Effector memory CD4-positive, alpha-beta T cell (primary cell): ENCODE measurements around the gene PZP.
"Not testable (repeated sequence)": the region's sequence is repeated elsewhere in the genome, so short reads cannot be mapped to it uniquely, and the experiment has no call there.

Source experiments
- DNase-seq, 3 donors: peaks; one replicate each; pipeline ENCODE4 v3.0.0-alpha.2; 2020
- H3K27ac ChIP-seq: 2 replicates; pipeline ENCODE4 v1.7.0; 2013; ENCODE audit warnings: mild to moderate bottlenecking, low read length, moderate library complexity; ENCODE audit not compliant: insufficient read depth, poor library complexity, severe bottlenecking
- H3K27me3 ChIP-seq: replicated peaks from 2 replicates; pipeline ENCODE4 v1.7.0; 2013; ENCODE audit warnings: mild to moderate bottlenecking, low read length; ENCODE audit not compliant: insufficient read depth, control insufficient read depth, poor library complexity, severe bottlenecking
- H3K36me3 ChIP-seq: 2 replicates; pipeline ENCODE4 v1.7.0; 2013; ENCODE audit warnings: mild to moderate bottlenecking, low read length, moderate library complexity; ENCODE audit not compliant: control insufficient read depth, insufficient read depth
- H3K4me1 ChIP-seq: 2 replicates; pipeline ENCODE4 v1.7.0; 2013; ENCODE audit warnings: low read length, mild to moderate bottlenecking; ENCODE audit not compliant: control insufficient read depth, insufficient read depth, poor library complexity, severe bottlenecking
- H3K4me3 ChIP-seq: 2 replicates; pipeline ENCODE4 v1.7.0; 2013; ENCODE audit warnings: low read length, low read depth, mild to moderate bottlenecking; ENCODE audit not compliant: insufficient read depth, poor library complexity, severe bottlenecking
- H3K9me3 ChIP-seq: 2 replicates; pipeline ENCODE4 v1.7.0; 2013; ENCODE audit warnings: mild to moderate bottlenecking, low read length, moderate library complexity; ENCODE audit not compliant: control insufficient read depth

PZP gene

DNA sequence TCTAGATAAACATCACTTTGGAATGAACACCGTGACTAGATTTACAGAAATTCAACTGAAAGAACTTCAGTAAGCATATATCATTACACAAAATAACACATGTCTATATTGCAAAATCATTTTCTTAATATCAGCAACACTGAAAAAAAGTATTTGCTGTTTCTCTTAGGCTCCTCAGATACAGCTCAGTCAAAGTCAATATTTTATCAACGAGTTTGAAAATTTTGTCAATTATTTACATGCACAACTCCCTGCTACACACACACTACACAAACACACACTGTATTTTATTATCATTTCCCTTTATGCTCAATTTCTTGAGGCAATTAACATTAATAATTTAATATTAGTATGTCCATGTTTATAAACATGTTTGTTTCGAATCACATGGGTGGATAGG is 3.8 kb downstream of the PZP start:
- Histone ChIP-seq H3K27me3 (no peaks in the 10 kb centered on the region), H3K9me3 (no peaks in the 10 kb centered on the region), H3K4me3 (no peak overlapping the region), H3K27ac (no peak overlapping the region), H3K4me1 (no peaks in the 10 kb centered on the region), H3K36me3 (no peaks in the 10 kb centered on the region)
- no peak for DNase-seq

DNA sequence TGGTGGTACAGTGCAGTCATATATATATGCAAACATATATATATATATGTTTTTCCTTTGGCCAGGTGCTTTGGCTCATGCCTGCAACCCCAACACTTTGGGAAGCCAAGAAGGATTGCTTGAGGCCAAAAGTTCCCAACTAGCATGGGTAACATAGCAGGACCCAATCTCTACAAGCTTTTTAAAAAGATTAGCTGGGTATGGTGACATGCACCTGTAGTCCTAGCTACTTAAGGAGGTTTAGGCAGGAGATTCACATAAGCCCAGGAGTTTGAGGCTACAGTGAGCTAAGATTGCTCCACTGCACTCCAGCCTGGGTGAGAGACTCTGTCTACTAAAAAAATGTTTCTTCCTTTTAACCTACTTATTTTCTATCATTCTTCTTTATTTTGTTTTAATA is 10.2 kb downstream of the PZP start:
- Histone ChIP-seq H3K9me3 (no peaks in the 10 kb centered on the region), H3K36me3 (no peaks in the 10 kb centered on the region), H3K4me3 (no peak overlapping the region), H3K27me3 (no peaks in the 10 kb centered on the region), H3K27ac (no peak overlapping the region), H3K4me1 (no peaks in the 10 kb centered on the region)
- no peak for DNase-seq

DNA sequence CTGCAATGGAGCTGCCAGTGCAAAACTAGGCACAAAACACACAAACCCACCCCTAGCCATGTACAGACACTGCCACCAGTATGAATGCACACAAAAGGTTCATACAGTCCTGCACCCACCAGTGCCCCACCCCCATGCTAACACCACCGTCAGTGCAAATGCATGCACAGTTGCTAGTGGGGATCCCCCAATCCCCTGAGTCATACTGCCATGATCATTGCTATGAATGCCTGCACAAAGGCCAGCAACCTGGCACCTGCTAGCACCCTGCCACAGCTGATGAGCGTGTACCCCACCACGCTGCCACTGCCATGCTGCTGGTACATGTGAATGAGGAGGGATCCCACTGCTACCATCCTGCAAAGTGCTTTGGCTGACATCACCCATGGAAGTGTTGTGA is 23.9 kb downstream of the PZP start:
- no peaks in the 10 kb centered on the region for H3K4me1 ChIP-seq
- no peak overlapping the region for H3K4me3 ChIP-seq
- no peaks in the 10 kb centered on the region for H3K27me3 ChIP-seq
- no peaks in the 10 kb centered on the region for H3K9me3 ChIP-seq
- DNase-seq, result no peak
- no peaks in the 10 kb centered on the region for H3K36me3 ChIP-seq
- H3K27ac ChIP-seq, result no peak overlapping the region

DNA sequence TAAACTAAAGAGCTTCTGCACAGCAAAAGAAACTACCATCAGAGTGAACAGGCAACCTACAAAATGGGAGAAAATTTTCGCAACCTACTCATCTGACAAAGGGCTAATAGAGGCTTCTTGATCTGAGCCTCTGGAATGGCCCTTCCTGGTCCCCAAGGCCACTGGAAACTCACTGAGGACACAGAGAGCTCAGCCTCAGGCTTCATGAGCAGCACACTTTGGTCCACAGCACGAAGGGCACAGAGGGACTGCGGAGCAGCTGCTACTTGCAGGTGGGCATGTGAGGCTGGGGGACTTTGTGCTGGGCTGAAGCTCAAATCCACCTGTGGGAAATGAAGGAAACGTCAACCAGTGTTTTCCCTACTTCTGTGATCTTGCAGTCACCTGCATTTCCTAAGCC is 27.4 kb downstream of the PZP start:
- Histone ChIP-seq H3K4me3 (no peak overlapping the region), H3K4me1 (no peaks in the 10 kb centered on the region), H3K27me3 (no peaks in the 10 kb centered on the region), H3K9me3 (no peaks in the 10 kb centered on the region), H3K36me3 (no peaks in the 10 kb centered on the region), H3K27ac (no peak overlapping the region)
- no peak for DNase-seq

DNA sequence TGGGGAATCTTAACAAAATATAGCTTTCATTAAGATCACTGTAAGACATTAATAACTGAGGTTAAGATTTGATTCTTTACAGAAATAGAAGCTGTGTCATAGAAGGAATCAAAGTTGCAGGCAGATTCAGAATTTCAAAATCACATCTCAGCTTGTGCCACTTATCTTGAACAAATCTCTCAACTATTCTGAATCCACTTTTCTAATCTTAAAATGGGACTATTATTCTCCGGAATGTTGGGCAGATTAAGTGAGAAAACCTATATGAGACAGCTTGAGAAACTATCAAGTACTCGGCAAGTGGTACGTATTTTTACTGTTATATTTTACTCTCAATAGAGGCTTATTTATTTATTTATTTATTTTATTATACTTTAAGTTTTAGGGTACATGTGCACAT is 28.4 kb downstream of the PZP start:
- Histone ChIP-seq H3K36me3 (no peaks in the 10 kb centered on the region), H3K4me1 (no peaks in the 10 kb centered on the region), H3K27ac (no peak overlapping the region), H3K9me3 (no peaks in the 10 kb centered on the region), H3K27me3 (no peaks in the 10 kb centered on the region), H3K4me3 (no peak overlapping the region)
- DNase-seq, result no peak

DNA sequence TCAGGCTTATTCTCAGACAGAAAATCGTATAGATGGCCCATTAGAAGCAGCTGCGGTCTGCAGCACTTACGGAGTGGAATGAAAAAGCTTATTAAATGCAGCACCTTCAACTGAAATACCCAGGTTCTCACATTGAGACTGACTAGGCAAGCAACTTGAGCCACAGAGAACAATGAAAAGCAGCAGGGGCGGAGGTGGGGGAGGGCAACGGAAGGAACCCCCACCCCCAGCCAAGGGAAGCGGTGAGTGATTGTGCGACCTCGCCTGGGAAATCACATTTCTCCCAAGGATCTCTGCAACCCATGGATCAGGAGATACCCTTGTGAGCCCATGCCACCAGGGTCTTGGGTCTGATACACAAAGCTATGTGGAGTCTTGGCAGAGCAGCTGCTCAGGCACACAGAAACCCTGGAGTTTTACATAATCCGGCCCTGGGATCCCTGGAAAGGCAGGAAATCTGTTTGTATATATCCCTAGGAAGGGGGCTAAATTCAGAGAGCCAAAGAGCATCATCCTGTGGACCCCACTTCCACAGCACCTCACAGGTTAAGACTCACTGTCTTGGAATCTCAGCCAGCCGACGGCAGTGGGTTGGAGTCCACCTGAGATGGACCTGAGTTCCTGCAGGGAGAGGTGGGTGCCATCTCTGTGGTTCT is 38.1 kb downstream of the PZP start:
- no peaks in the 10 kb centered on the region for H3K27me3 ChIP-seq
- H3K9me3 ChIP-seq, result no peaks in the 10 kb centered on the region
- H3K36me3 ChIP-seq, result no peaks in the 10 kb centered on the region
- no peak overlapping the region for H3K4me3 ChIP-seq
- DNase-seq, result no peak
- no peak overlapping the region for H3K27ac ChIP-seq
- H3K4me1 ChIP-seq, result no peaks in the 10 kb centered on the region

DNA sequence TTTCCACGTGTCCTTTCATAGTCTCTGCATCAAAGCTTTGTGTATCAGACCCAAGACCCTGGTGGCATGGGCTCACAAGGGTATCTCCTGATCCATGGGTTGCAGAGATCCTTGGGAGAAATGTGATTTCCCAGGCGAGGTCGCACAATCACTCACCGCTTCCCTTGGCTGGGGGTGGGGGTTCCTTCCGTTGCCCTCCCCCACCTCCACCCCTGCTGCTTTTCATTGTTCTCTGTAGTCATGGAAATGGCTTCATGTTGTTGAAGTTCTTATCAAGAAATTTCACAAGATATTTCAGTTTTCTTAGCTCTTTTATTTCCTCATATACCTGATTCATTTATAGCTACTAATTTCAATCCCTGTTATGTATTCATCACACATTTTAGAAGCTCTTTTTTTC is 40.9 kb downstream of the PZP start:
- not testable (repeated sequence) for H3K9me3 ChIP-seq, H3K27me3 ChIP-seq, H3K36me3 ChIP-seq, H3K27ac ChIP-seq, H3K4me1 ChIP-seq, H3K4me3 ChIP-seq, DNase-seq

DNA sequence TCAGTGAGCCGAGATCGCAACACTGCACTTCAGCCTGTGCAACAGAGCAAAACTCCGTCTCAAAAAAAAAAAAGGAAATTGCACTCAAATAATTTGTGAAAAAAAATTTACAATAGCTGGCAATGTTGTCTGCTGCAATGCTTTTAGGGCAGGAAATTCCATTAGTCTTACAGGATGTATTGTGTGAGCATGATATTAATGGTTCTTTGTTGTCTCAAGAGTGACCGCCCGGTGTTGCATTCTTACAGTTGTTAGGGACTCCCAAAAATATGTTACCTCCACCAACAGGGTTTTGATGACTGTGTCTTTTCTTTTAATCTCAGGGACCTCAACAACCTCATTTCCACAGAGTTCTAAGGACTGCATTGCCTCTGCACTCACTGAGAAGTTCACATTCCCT is 44.8 kb downstream of the PZP start:
- no peak overlapping the region for H3K27ac ChIP-seq

DNA sequence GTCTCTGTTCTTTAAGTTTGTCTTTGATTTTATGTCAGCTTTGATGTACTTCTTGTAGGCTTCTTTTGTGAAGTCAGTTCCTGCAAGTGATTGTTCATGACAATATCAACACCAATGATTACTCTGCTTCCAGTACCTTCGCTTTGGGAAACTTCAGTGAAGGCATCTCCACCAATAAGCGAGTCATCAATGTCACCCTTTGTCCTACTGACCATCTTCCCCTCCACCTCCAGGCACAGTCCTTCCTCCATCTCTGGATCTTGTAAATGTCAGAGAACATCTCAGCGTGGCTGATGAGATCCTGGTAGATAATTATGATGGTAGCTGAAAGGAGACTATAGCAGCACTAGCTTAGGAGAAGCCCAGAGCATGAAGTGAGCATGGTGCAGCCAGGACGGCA is 52.1 kb downstream of the PZP start:
- H3K4me3 ChIP-seq, result no peak overlapping the region
- peaks cover 3% of the 10 kb centered on the region for H3K36me3 ChIP-seq
- H3K4me1 ChIP-seq, result no peaks in the 10 kb centered on the region
- DNase-seq, result no peak
- no peaks in the 10 kb centered on the region for H3K9me3 ChIP-seq
- H3K27ac ChIP-seq, result no peak overlapping the region
- H3K27me3 ChIP-seq, result no peaks in the 10 kb centered on the region

More for the DNA sequence above, 44.8 kb downstream of the PZP start:
- Histone ChIP-seq H3K4me1 (no peaks in the 10 kb centered on the region), H3K27me3 (no peaks in the 10 kb centered on the region), H3K36me3 (no peaks in the 10 kb centered on the region), H3K4me3 (no peak overlapping the region), H3K9me3 (no peaks in the 10 kb centered on the region)
- no peak for DNase-seq

DNA sequence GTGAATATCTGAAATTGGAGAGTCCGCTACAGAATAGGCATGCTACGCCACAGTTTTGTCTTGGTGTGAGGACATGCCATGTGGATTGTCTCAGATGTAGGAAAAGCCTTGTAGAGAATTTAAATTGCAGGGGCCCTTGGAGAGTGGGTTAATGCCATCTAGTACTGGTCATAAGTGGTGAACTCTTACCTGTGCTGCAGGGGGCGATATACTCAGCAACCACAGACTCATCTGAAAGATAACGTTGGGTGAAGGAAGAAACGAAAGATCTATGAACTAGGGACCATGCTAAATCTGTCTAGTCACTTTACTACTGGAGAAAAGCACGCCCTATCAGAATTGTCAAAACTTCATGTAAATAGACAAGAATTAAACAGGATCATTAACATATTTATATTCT is 58.8 kb downstream of the PZP start:
- Histone ChIP-seq H3K4me3 (no peak overlapping the region), H3K36me3 (no peaks in the 10 kb centered on the region), H3K27ac (no peak overlapping the region), H3K4me1 (no peaks in the 10 kb centered on the region), H3K9me3 (no peaks in the 10 kb centered on the region), H3K27me3 (no peaks in the 10 kb centered on the region)
- DNase-seq, result no peak
